ENCODE measurements around the gene TSPAN31. TPM values are rescaled to one million over a fixed set of nuclear protein-coding genes. Genes with fewer than 3 reads are reported as not detected.

The TSPAN31 gene
- total and polyA plus RNA-seq, 12 donors, result 25.3 to 115 (median 55.9) TPM

GRCh38 chr12:57717131-57717530, 27.7 kb upstream of the TSPAN31 start:
- no peak overlapping the region for H3K27ac ChIP-seq
- H3K4me3 ChIP-seq, result no peak overlapping the region
- H3K9me3 ChIP-seq (replicated peaks in 1 of 3), result no peaks in the 10 kb centered on the region
- H3K36me3 ChIP-seq (replicated peaks in 1 of 2), result peaks cover 0 to 74% of the 10 kb centered on the region in 2 donors
- H3K27me3 ChIP-seq, result no peaks in the 10 kb centered on the region
- H3K4me1 ChIP-seq (replicated peaks in 1 of 2), result no peaks in the 10 kb centered on the region
- DNase-seq, result peak in 1 of 7 donors; percentile 27
- TF ChIP-seq POLR2A (IDR thresholded peaks at IDR 0.05) (no peak), CTCF (IDR thresholded peaks at IDR 0.05) (no peak)
- 95 to 98% (median 97%) methylated on average over 5 of the region's 5 CpGs for WGBS, 4 donors
- intact Hi-C loops (cut with DNase I), result no loop called here

- Histone ChIP-seq H3K27me3 (no peaks in the 10 kb centered on the region), H3K4me3 (no peak overlapping the region), H3K9me3 (replicated peaks in 1 of 3) (no peaks in the 10 kb centered on the region), H3K27ac (no peak overlapping the region), H3K4me1 (replicated peaks in 1 of 2) (no peaks in the 10 kb centered on the region), H3K36me3 (replicated peaks in 1 of 2) (peaks cover 0 to 74% of the 10 kb centered on the region in 2 donors)
- intact Hi-C loops (cut with DNase I), result no loop called here
- TF ChIP-seq CTCF (IDR thresholded peaks at IDR 0.05) (no peak), POLR2A (IDR thresholded peaks at IDR 0.05) (no peak)
- WGBS, 4 donors, result 95 to 97% (median 96%) methylated on average over 20 to 22 of the region's 22 CpGs
- peak in 1 of 7 donors; percentile 23 for DNase-seq
Measured at GRCh38 chr12:57717846-57718640, 26.8 kb upstream of the TSPAN31 start.

GRCh38 chr12:57718641-57719528, 26.0 kb upstream of the TSPAN31 start:
- H3K27ac ChIP-seq, result no peak overlapping the region
- no peak overlapping the region for H3K4me3 ChIP-seq
- H3K9me3 ChIP-seq (replicated peaks in 1 of 3), result no peaks in the 10 kb centered on the region
- peaks cover 0 to 74% of the 10 kb centered on the region in 2 donors for H3K36me3 ChIP-seq (replicated peaks in 1 of 2)
- TF ChIP-seq CTCF (IDR thresholded peaks at IDR 0.05), result no peak
- no peak for TF ChIP-seq POLR2A (IDR thresholded peaks at IDR 0.05)
- DNase-seq, result peak in 1 of 7 donors; percentile 44
- no peaks in the 10 kb centered on the region for H3K27me3 ChIP-seq
- H3K4me1 ChIP-seq (replicated peaks in 1 of 2), result no peaks in the 10 kb centered on the region
- intact Hi-C loops (cut with DNase I), result no loop called here
- 96 to 97% (median 96%) methylated on average over 15 of the region's 15 CpGs for WGBS, 4 donors
